Epithelial cell of proximal tubule (primary cell): ENCODE results near the gene OR10G4. TPM values are rescaled to one million over a fixed set of nuclear protein-coding genes. Genes with fewer than 3 reads are reported as not detected.

Experiments used
- DNase-seq: peaks from one replicate; pipeline ENCODE4 v3.0.0-alpha.2; 2011; ENCODE audit warnings: low read depth
- H3K4me3 ChIP-seq: 2 replicates; pipeline ENCODE4 v1.5.1; 2011; ENCODE audit warnings: low read depth, mild to moderate bottlenecking, low read length
- CTCF ChIP-seq: conservative IDR thresholded peaks from 2 replicates; pipeline ENCODE4 v1.5.1; 2012; ENCODE audit warnings: low read depth, mild to moderate bottlenecking, low read length
- total RNA-seq: library from RNA; depleted of rRNA; stranded (reverse); fragments of >200 nt; gene quantifications from 2 replicates; pipeline ENCODE4 v1.2.3, GENCODE V29; 2015

The OR10G4 gene
- total RNA-seq, 1 donor from 2014 or later, result not detected

GRCh38 chr11:124026498-124026897, 13.7 kb downstream of the OR10G4 start, which contains the start of gene OR10G8:
OR10G8 (plus strand) TSS chr11:124026798; CDS start chr11:124029623, 2,825 bp downstream.
- no peak for TF ChIP-seq CTCF
- DNase-seq, result no peak
- no peak within 1 kb of the TSS for H3K4me3 ChIP-seq

- no peak overlapping the region for H3K4me3 ChIP-seq
- DNase-seq, result no peak
- no peak for TF ChIP-seq CTCF
Observed at GRCh38 chr11:124036666-124037065, 23.9 kb downstream of the OR10G4 start.

GRCh38 chr11:124039557-124039956, 26.8 kb downstream of the OR10G4 start:
- DNase-seq, result no peak
- no peak overlapping the region for H3K4me3 ChIP-seq
- TF ChIP-seq CTCF, result no peak

- no peak within 1 kb of the TSS for H3K4me3 ChIP-seq
- no peak for TF ChIP-seq CTCF
- DNase-seq, result no peak
Observed at GRCh38 chr11:124041254-124041653, 28.5 kb downstream of the OR10G4 start, which contains the start of gene OR10G7. OR10G7 (minus strand) TSS chr11:124041325; CDS start chr11:124039001, 2,324 bp downstream.

- no peak overlapping the region for H3K4me3 ChIP-seq
- no peak for TF ChIP-seq CTCF
- no peak for DNase-seq
Observed at GRCh38 chr11:124043420-124043819, 30.6 kb downstream of the OR10G4 start.

GRCh38 chr11:124050748-124051147, 38.0 kb downstream of the OR10G4 start:
- H3K4me3 ChIP-seq, result no peak overlapping the region
- no peak for DNase-seq

More at GRCh38 chr11:124050748-124051147, 38.0 kb downstream of the OR10G4 start:
- TF ChIP-seq CTCF, result no peak
